Liver (tissue), 9 donors: ENCODE data around the gene SORL1. TPM values are rescaled to one million over a fixed set of nuclear protein-coding genes. Genes with fewer than 3 reads are reported as not detected.

ENCODE experiments used
- DNase-seq: peaks from one replicate; pipeline ENCODE4 v3.0.0-alpha.2; 2017; ENCODE audit warnings: low spot score
- H3K27ac ChIP-seq, 2 donors: one replicate each; pipeline ENCODE4 v1.7.0; 2013; ENCODE audit warnings: inconsistent platforms in 2 of 2, low read length in 2 of 2, control low read depth in 1 of 2, low read depth in 1 of 2, mild to moderate bottlenecking in 1 of 2
- H3K27me3 ChIP-seq, 4 donors: one replicate each; pipeline versions ENCODE4 v1.6.1 to v1.7.0; 2013; ENCODE audit warnings: low read length in 3 of 4, inconsistent platforms in 1 of 4, mild to moderate bottlenecking in 1 of 4, moderate library complexity in 1 of 4; ENCODE audit not compliant: control insufficient read depth in 4 of 4, insufficient read depth in 4 of 4
- H3K36me3 ChIP-seq, 4 donors: one replicate each; pipeline versions ENCODE4 v1.6.1 to v1.7.0; 2013; ENCODE audit warnings: low read length in 3 of 4, mild to moderate bottlenecking in 3 of 4, low read depth in 1 of 4, moderate library complexity in 1 of 4; ENCODE audit not compliant: control insufficient read depth in 4 of 4, insufficient read depth in 3 of 4
- H3K4me1 ChIP-seq, 4 donors: one replicate each; pipeline versions ENCODE4 v1.6.1 to v1.7.0; 2013; ENCODE audit warnings: low read length in 3 of 4, mild to moderate bottlenecking in 3 of 4, moderate library complexity in 1 of 4; ENCODE audit not compliant: control insufficient read depth in 4 of 4, insufficient read depth in 4 of 4
- H3K4me3 ChIP-seq, 3 donors: one replicate each; pipeline versions ENCODE4 v1.6.1 to v1.7.0; 2013; ENCODE audit warnings: low read length in 3 of 3, control low read depth in 1 of 3, low read depth in 1 of 3, mild to moderate bottlenecking in 1 of 3
- H3K9ac ChIP-seq, 2 donors: one replicate each; pipeline ENCODE4 v1.7.0; 2013; ENCODE audit warnings: low read length in 2 of 2, mild to moderate bottlenecking in 2 of 2, moderate library complexity in 2 of 2, control low read depth in 1 of 2, low read depth in 1 of 2
- H3K9me3 ChIP-seq, 4 donors: one replicate each; pipeline versions ENCODE4 v1.6.1 to v1.7.0; 2013; ENCODE audit warnings: low read length in 3 of 4; ENCODE audit not compliant: control insufficient read depth in 4 of 4
- ATF3 ChIP-seq: IDR thresholded peaks from 2 replicates; pipeline ENCODE4 v1.6.1; 2016; ENCODE audit warnings: antibody characterized with exemption
- CTCF ChIP-seq: fragments of 150-350 bp; IDR thresholded peaks from 2 replicates; pipeline ENCODE4 v1.5.1; 2017; ENCODE audit warnings: improper control_type of control experiment, low read depth, low read length; ENCODE audit not compliant: missing input control
- EGR1 ChIP-seq, 2 donors: IDR thresholded peaks; 2 replicates each; pipeline ENCODE4 v1.6.1; 2016 to 2018; ENCODE audit warnings: antibody characterized with exemption in 2 of 2, low read depth in 2 of 2
- FOXA1 ChIP-seq: IDR thresholded peaks from 2 replicates; pipeline ENCODE4 v1.6.1; 2016; ENCODE audit warnings: antibody characterized with exemption
- FOXA2 ChIP-seq: IDR thresholded peaks from 2 replicates; pipeline ENCODE4 v1.6.1; 2016; ENCODE audit warnings: antibody characterized with exemption
- GABPA ChIP-seq, 2 donors: IDR thresholded peaks in 1 of 2; conservative IDR thresholded peaks in 1 of 2; 2 replicates each; pipeline ENCODE4 v1.6.1; 2016; ENCODE audit warnings: antibody characterized with exemption in 2 of 2, mild to moderate bottlenecking in 1 of 2, moderate library complexity in 1 of 2
- HNF4A ChIP-seq, 2 donors: conservative IDR thresholded peaks; 2 replicates each; pipeline ENCODE4 v1.6.1; 2016; ENCODE audit warnings: antibody characterized with exemption in 2 of 2, mild to moderate bottlenecking in 2 of 2
- HNF4G ChIP-seq: IDR thresholded peaks from 2 replicates; pipeline ENCODE4 v1.6.1; 2016; ENCODE audit warnings: antibody characterized with exemption
- JUND ChIP-seq, 2 donors: IDR thresholded peaks; 2 replicates each; pipeline ENCODE4 v1.6.1; 2016; ENCODE audit warnings: antibody characterized with exemption in 2 of 2
- MAX ChIP-seq: IDR thresholded peaks from 2 replicates; pipeline ENCODE4 v1.6.1; 2016; ENCODE audit warnings: antibody characterized with exemption
- NR2F2 ChIP-seq: IDR thresholded peaks from 2 replicates; pipeline ENCODE4 v1.6.1; 2016; ENCODE audit warnings: antibody characterized with exemption
- RAD21 ChIP-seq, 2 donors: IDR thresholded peaks; 2 replicates each; pipeline ENCODE4 v1.6.1; 2016; ENCODE audit warnings: antibody characterized with exemption in 2 of 2, mild to moderate bottlenecking in 2 of 2
- REST ChIP-seq: IDR thresholded peaks from 2 replicates; pipeline ENCODE4 v1.6.1; 2016; ENCODE audit warnings: antibody characterized with exemption, mild to moderate bottlenecking
- RXRA ChIP-seq, 2 donors: IDR thresholded peaks; 2 replicates each; pipeline ENCODE4 v1.6.1; 2017 to 2018; ENCODE audit warnings: antibody characterized with exemption in 2 of 2, mild to moderate bottlenecking in 1 of 2
- SP1 ChIP-seq: IDR thresholded peaks from 2 replicates; pipeline ENCODE4 v1.6.1; 2018; ENCODE audit warnings: antibody characterized with exemption, mild to moderate bottlenecking
- TAF1 ChIP-seq: conservative IDR thresholded peaks from 2 replicates; pipeline ENCODE4 v1.6.1; 2016; ENCODE audit warnings: antibody characterized with exemption, mild to moderate bottlenecking
- YY1 ChIP-seq: IDR thresholded peaks from 2 replicates; pipeline ENCODE4 v1.6.1; 2016; ENCODE audit warnings: antibody characterized with exemption, mild to moderate bottlenecking
- ZBTB33 ChIP-seq: IDR thresholded peaks from 2 replicates; pipeline ENCODE4 v1.6.1; 2016; ENCODE audit warnings: antibody characterized with exemption
- WGBS: extraction: QIAGEN DNeasy Blood & Tissue Kit; methylation state at CpG from one replicate; pipeline ENCODE4 v1.1.7; 2013; 5-methylcytosine and 5-hydroxymethylcytosine counted together
- polyA plus RNA-seq, 2 donors: library from polyadenylated mRNA; stranded (reverse) in 1 of 2; unstranded in 1 of 2; fragments of 200-250 nt in 1 of 2; fragments of >200 nt in 1 of 2; fragmentation: Nextera tagmentation in 1 of 2; extraction: Ambion mirVana in 1 of 2; gene quantifications; one replicate each; pipeline versions ENCODE4 v1.2.1 to v1.2.3, GENCODE V29; 2013 to 2015
- total RNA-seq, 2 donors: library from RNA; depleted of rRNA; stranded (reverse); fragments of >200 nt; gene quantifications; one replicate each; pipeline ENCODE4 v1.2.3, GENCODE V29; 2014
- donor health status: healthy.
- donor health status: healthy.
- donor health status: healthy.
- donor health status: healthy.
- donor health status: healthy.

SORL1 gene
- total and polyA plus RNA-seq, 4 donors, result 14.6 to 124 (median 25.4) TPM

GRCh38 chr11:121610706-121611105, 158.6 kb downstream of the SORL1 start:
- Histone ChIP-seq H3K27ac (no peak overlapping the region), H3K27me3 (no peaks in the 10 kb centered on the region), H3K9me3 (no peaks in the 10 kb centered on the region), H3K9ac (no peak overlapping the region), H3K36me3 (peaks cover 15 to 97% (median 96%) of the 10 kb centered on the region in 4 donors), H3K4me3 (no peak overlapping the region), H3K4me1 (no peaks in the 10 kb centered on the region)
- TF ChIP-seq FOXA1, result no peak
- no peak for TF ChIP-seq HNF4A (conservative IDR thresholded peaks at IDR 0.05)
- no peak for TF ChIP-seq SP1
- no peak for TF ChIP-seq RXRA (IDR thresholded peaks at IDR 0.05)
- no peak for TF ChIP-seq EGR1 (IDR thresholded peaks at IDR 0.05; ENCODE audit: low read depth in 2 of 2)
- no peak for TF ChIP-seq FOXA2
- no peak for TF ChIP-seq ATF3
- no peak for TF ChIP-seq HNF4G
- no peak for TF ChIP-seq CTCF
- no peak for TF ChIP-seq JUND (IDR thresholded peaks at IDR 0.05)
- TF ChIP-seq REST, result no peak
- TF ChIP-seq MAX, result no peak
- no peak for TF ChIP-seq TAF1
- no peak for TF ChIP-seq ZBTB33
- no peak for TF ChIP-seq YY1
- TF ChIP-seq GABPA (IDR thresholded peaks at IDR 0.05 in 1 of 2, conservative IDR thresholded peaks at IDR 0.05 in 1 of 2), result no peak
- TF ChIP-seq NR2F2, result no peak
- TF ChIP-seq RAD21 (IDR thresholded peaks at IDR 0.05), result no peak
- WGBS, result 88% methylated on average over 6 of the region's 6 CpGs
- DNase-seq, result no peak
